Karpas-422 (cell line): ENCODE results near the gene NOL4L. TPM values are rescaled to one million over a fixed set of nuclear protein-coding genes. Genes with fewer than 3 reads are reported as not detected.
"Not testable (repeated sequence)": the region's sequence is repeated elsewhere in the genome, so short reads cannot be mapped to it uniquely, and the experiment has no call there.

Experiments used
- DNase-seq: peaks from one replicate; pipeline ENCODE4 v3.0.0-alpha.2; 2015
- H2AFZ ChIP-seq: fragments of 200-600 bp; sonication (generic); 2 replicates; pipeline ENCODE4 v1.6.1; 2014; ENCODE audit warnings: antibody characterized with exemption, low read length, mixed read lengths
- H3K27ac ChIP-seq: fragments of 200-600 bp; sonication (generic); 2 replicates; pipeline ENCODE4 v1.5.1; 2014; ENCODE audit warnings: mild to moderate bottlenecking, low read length, moderate library complexity
- H3K27me3 ChIP-seq: fragments of 200-600 bp; sonication (generic); 2 replicates; pipeline ENCODE4 v1.6.1; 2014; ENCODE audit warnings: low read length, mixed read lengths
- H3K36me3 ChIP-seq: fragments of 200-600 bp; sonication (generic); 2 replicates; pipeline ENCODE4 v1.6.1; 2014; ENCODE audit warnings: low read length, mixed read lengths; ENCODE audit not compliant: insufficient read depth
- H3K4me1 ChIP-seq: fragments of 200-600 bp; sonication (generic); 2 replicates; pipeline ENCODE4 v1.6.1; 2014; ENCODE audit warnings: mild to moderate bottlenecking, low read length, mixed read lengths
- H3K4me2 ChIP-seq: fragments of 200-600 bp; sonication (generic); 2 replicates; pipeline ENCODE4 v1.6.1; 2014; ENCODE audit warnings: low read length, low read depth, mild to moderate bottlenecking; ENCODE audit not compliant: poor library complexity, severe bottlenecking
- H3K4me3 ChIP-seq: fragments of 200-600 bp; sonication (generic); 2 replicates; pipeline ENCODE4 v1.5.1; 2014; ENCODE audit warnings: mild to moderate bottlenecking, antibody characterized with exemption, low read length, mixed read lengths
- H3K79me2 ChIP-seq: fragments of 200-600 bp; sonication (generic); 2 replicates; pipeline ENCODE4 v1.6.1; 2014; ENCODE audit warnings: mild to moderate bottlenecking, low read length, mixed read lengths
- H3K9ac ChIP-seq: fragments of 200-600 bp; sonication (generic); 2 replicates; pipeline ENCODE4 v1.6.0; 2014; ENCODE audit warnings: low read length
- H3K9me2 ChIP-seq: fragments of 200-600 bp; sonication (generic), shearing (Covaris generic); replicated peaks from 2 replicates; pipeline ENCODE4 v1.6.0; 2014; ENCODE audit warnings: mild to moderate bottlenecking, low read length, moderate library complexity; ENCODE audit not compliant: insufficient read depth
- H3K9me3 ChIP-seq: fragments of 300-700, 200-600 bp; sonication (generic); 2 replicates; pipeline ENCODE4 v1.6.1; 2014; ENCODE audit warnings: low read length, mixed read lengths
- H4K20me1 ChIP-seq: fragments of 200-600 bp; sonication (generic); 2 replicates; pipeline ENCODE4 v1.6.1; 2014; ENCODE audit warnings: mild to moderate bottlenecking, antibody characterized with exemption, low read length, low read depth; ENCODE audit not compliant: insufficient read depth
- total RNA-seq: library from RNA; depleted of rRNA; stranded (reverse); fragments of >200 nt; shearing (Covaris generic); gene quantifications from 2 replicates; pipeline ENCODE4 v1.2.3, GENCODE V29; 2014; ENCODE audit warnings: low replicate concordance

Gene NOL4L
- total RNA-seq, 1 experiment from 2014 or later: 1.5 TPM

GRCh38 chr20:32578062-32578461 lies 7.1 kb downstream of the NOL4L start:
- not testable (repeated sequence) for H2AFZ ChIP-seq, H3K9me3 ChIP-seq, H3K27me3 ChIP-seq, H4K20me1 ChIP-seq, H3K79me2 ChIP-seq, H3K27ac ChIP-seq, H3K4me1 ChIP-seq, H3K4me2 ChIP-seq, H3K36me3 ChIP-seq, H3K9me2 ChIP-seq, H3K9ac ChIP-seq, DNase-seq, H3K4me3 ChIP-seq

GRCh38 chr20:32577657-32578056 lies 7.5 kb downstream of the NOL4L start:
- Histone ChIP-seq H2AFZ (no peak overlapping the region), H3K9me2 (no peaks in the 10 kb centered on the region), H3K79me2 (no peaks in the 10 kb centered on the region), H3K4me1 (no peaks in the 10 kb centered on the region), H3K4me3 (no peak overlapping the region), H3K4me2 (no peak overlapping the region), H4K20me1 (peaks cover 3% of the 10 kb centered on the region; the same call in 1 of the 2 replicates), H3K9me3 (no peaks in the 10 kb centered on the region), H3K27ac (no peak overlapping the region), H3K9ac (no peak overlapping the region), H3K27me3 (no peaks in the 10 kb centered on the region), H3K36me3 (no peaks in the 10 kb centered on the region)
- no peak for DNase-seq

GRCh38 chr20:32577023-32577422 lies 8.1 kb downstream of the NOL4L start:
- no peaks in the 10 kb centered on the region for H3K4me1 ChIP-seq
- no peak overlapping the region for H3K9ac ChIP-seq
- no peak overlapping the region for H2AFZ ChIP-seq
- no peaks in the 10 kb centered on the region for H3K36me3 ChIP-seq
- no peaks in the 10 kb centered on the region for H3K9me2 ChIP-seq
- H3K9me3 ChIP-seq: no peaks in the 10 kb centered on the region
- H4K20me1 ChIP-seq: peaks cover 3% of the 10 kb centered on the region; the same call in 1 of the 2 replicates
- DNase-seq: no peak
- no peak overlapping the region for H3K4me2 ChIP-seq
- H3K4me3 ChIP-seq: no peak overlapping the region
- no peak overlapping the region for H3K27ac ChIP-seq
- H3K79me2 ChIP-seq: no peaks in the 10 kb centered on the region
- no peaks in the 10 kb centered on the region for H3K27me3 ChIP-seq

- H3K27ac ChIP-seq: no peak overlapping the region
- H4K20me1 ChIP-seq: peaks cover 3% of the 10 kb centered on the region; the same call in 1 of the 2 replicates
- no peak overlapping the region for H3K4me2 ChIP-seq
- H3K9ac ChIP-seq: no peak overlapping the region
- H2AFZ ChIP-seq: no peak overlapping the region
- no peaks in the 10 kb centered on the region for H3K79me2 ChIP-seq
- H3K36me3 ChIP-seq: no peaks in the 10 kb centered on the region
- H3K4me1 ChIP-seq: no peaks in the 10 kb centered on the region
- no peaks in the 10 kb centered on the region for H3K27me3 ChIP-seq
- no peaks in the 10 kb centered on the region for H3K9me2 ChIP-seq
- H3K9me3 ChIP-seq: no peaks in the 10 kb centered on the region
- DNase-seq: no peak
- no peak overlapping the region for H3K4me3 ChIP-seq
These were observed 8.6 kb downstream of the NOL4L start for GRCh38 chr20:32576560-32576959.

- Histone ChIP-seq H3K9me2 (no peaks in the 10 kb centered on the region), H3K9me3 (no peaks in the 10 kb centered on the region), H3K9ac (no peak overlapping the region), H3K4me2 (no peak overlapping the region), H2AFZ (no peak overlapping the region), H3K27me3 (no peaks in the 10 kb centered on the region), H3K79me2 (no peaks in the 10 kb centered on the region), H3K27ac (no peak overlapping the region), H3K4me1 (no peaks in the 10 kb centered on the region), H3K4me3 (no peak overlapping the region), H4K20me1 (peaks cover 3% of the 10 kb centered on the region; the same call in 1 of the 2 replicates), H3K36me3 (no peaks in the 10 kb centered on the region)
- no peak for DNase-seq
These were observed 9.3 kb downstream of the NOL4L start for GRCh38 chr20:32575805-32576204.

- Histone ChIP-seq H3K36me3 (no peaks in the 10 kb centered on the region), H3K9me3 (no peaks in the 10 kb centered on the region), H3K9me2 (no peaks in the 10 kb centered on the region), H3K27ac (no peak overlapping the region), H3K79me2 (no peaks in the 10 kb centered on the region), H4K20me1 (peaks cover 3% of the 10 kb centered on the region; the same call in 1 of the 2 replicates), H3K27me3 (no peaks in the 10 kb centered on the region), H3K9ac (no peak overlapping the region), H3K4me2 (no peak overlapping the region), H2AFZ (no peak overlapping the region), H3K4me1 (no peaks in the 10 kb centered on the region), H3K4me3 (no peak overlapping the region)
- no peak for DNase-seq
These were observed 9.9 kb downstream of the NOL4L start for GRCh38 chr20:32575227-32575581.

GRCh38 chr20:32574296-32575226 lies 10.6 kb downstream of the NOL4L start:
- peaks cover 3% of the 10 kb centered on the region; the same call in 1 of the 2 replicates for H4K20me1 ChIP-seq
- H3K9ac ChIP-seq: no peak overlapping the region
- no peak overlapping the region for H2AFZ ChIP-seq
- DNase-seq: no peak
- no peaks in the 10 kb centered on the region for H3K27me3 ChIP-seq
- H3K4me3 ChIP-seq: no peak overlapping the region
- no peaks in the 10 kb centered on the region for H3K9me2 ChIP-seq
- no peaks in the 10 kb centered on the region for H3K4me1 ChIP-seq
- no peak overlapping the region for H3K4me2 ChIP-seq
- no peaks in the 10 kb centered on the region for H3K79me2 ChIP-seq
- H3K36me3 ChIP-seq: no peaks in the 10 kb centered on the region
- H3K9me3 ChIP-seq: no peaks in the 10 kb centered on the region
- no peak overlapping the region for H3K27ac ChIP-seq

GRCh38 chr20:32573167-32573851 lies 11.8 kb downstream of the NOL4L start:
- Histone ChIP-seq H3K27ac (no peak overlapping the region), H3K27me3 (no peaks in the 10 kb centered on the region), H2AFZ (no peak overlapping the region), H3K9me2 (no peaks in the 10 kb centered on the region), H3K9me3 (no peaks in the 10 kb centered on the region), H3K79me2 (no peaks in the 10 kb centered on the region), H3K4me1 (no peaks in the 10 kb centered on the region), H3K4me2 (no peak overlapping the region), H3K4me3 (no peak overlapping the region), H3K36me3 (no peaks in the 10 kb centered on the region), H4K20me1 (peaks cover 3% of the 10 kb centered on the region; the same call in 1 of the 2 replicates), H3K9ac (no peak overlapping the region)
- DNase-seq: no peak
